Natural killer cell (primary cell): ENCODE measurements around the gene CIAO3. TPM values are rescaled to one million over a fixed set of nuclear protein-coding genes. Genes with fewer than 3 reads are reported as not detected.

ENCODE experiments used
- ATAC-seq, 3 donors: fragments of 150-1000 bp in 2 of 3; fragments of 200-7000 bp in 1 of 3; cut with Tn5 transposase; 1 replicate in 1 of 3; 2 replicates in 2 of 3; pipeline ENCODE4 v1.10.0; 2021; ENCODE audit warnings: mild to moderate bottlenecking in 2 of 3, moderate library complexity in 2 of 3
- DNase-seq, 2 donors: peaks; one replicate each; pipeline versions ENCODE4 v3.0.0 to v3.0.0-alpha.2; 2013 to 2021; ENCODE audit warnings: mixed read lengths in 1 of 2
- H3K27ac ChIP-seq: one replicate; pipeline ENCODE4 v1.5.1; 2013; ENCODE audit warnings: mild to moderate bottlenecking, low read length
- H3K27me3 ChIP-seq: one replicate; pipeline ENCODE4 v1.6.1; 2013; ENCODE audit warnings: low read length; ENCODE audit not compliant: control insufficient read depth, insufficient read depth
- H3K36me3 ChIP-seq: one replicate; pipeline ENCODE4 v1.6.1; 2013; ENCODE audit warnings: low read length; ENCODE audit not compliant: control insufficient read depth, insufficient read depth
- H3K4me1 ChIP-seq: one replicate; pipeline ENCODE4 v1.6.1; 2013; ENCODE audit warnings: low read length; ENCODE audit not compliant: control insufficient read depth, insufficient read depth
- H3K4me3 ChIP-seq: one replicate; pipeline ENCODE4 v1.5.1; 2013; ENCODE audit warnings: low read length
- H3K9me3 ChIP-seq: one replicate; pipeline ENCODE4 v1.6.1; 2013; ENCODE audit warnings: low read length; ENCODE audit not compliant: control insufficient read depth, insufficient read depth
- H3K27ac Mint-ChIP-seq, 2 donors: one replicate each; pipeline ENCODE4 v1.8.0; 2022; ENCODE audit warnings: mild to moderate bottlenecking in 2 of 2, mixed read lengths in 2 of 2, moderate library complexity in 1 of 2
- H3K27me3 Mint-ChIP-seq, 2 donors: one replicate each; pipeline ENCODE4 v1.8.0; 2022; ENCODE audit warnings: low read depth in 2 of 2, mixed read lengths in 2 of 2
- H3K36me3 Mint-ChIP-seq: one replicate; pipeline ENCODE4 v1.8.0; 2022; ENCODE audit warnings: mixed read lengths
- H3K4me1 Mint-ChIP-seq, 2 donors: one replicate each; pipeline ENCODE4 v1.8.0; 2022; ENCODE audit warnings: mixed read lengths in 2 of 2
- H3K4me3 Mint-ChIP-seq: one replicate; pipeline ENCODE4 v1.8.0; 2022; ENCODE audit warnings: mild to moderate bottlenecking, moderate library complexity, mixed read lengths
- H3K9me3 Mint-ChIP-seq, 2 donors: one replicate each; pipeline ENCODE4 v1.8.0; 2022; ENCODE audit warnings: mixed read lengths in 2 of 2
- CTCF ChIP-seq: fragments of 200-600 bp; IDR thresholded peaks from one replicate; pipeline ENCODE4 v1.8.0; 2022; ENCODE audit warnings: antibody characterized with exemption
- WGBS: methylation state at CpG from one replicate; pipeline ENCODE4 v1.1.7; 2013; ENCODE audit warnings: missing lambda C conversion rate; ENCODE audit not compliant: insufficient coverage; 5-methylcytosine and 5-hydroxymethylcytosine counted together
- intact Hi-C: fragments of 100-400 bp; cut with micrococcal nuclease; formaldehyde crosslinking; loops from one replicate; pipeline ENCODE4 v1.14.2; 2022
- total RNA-seq, 4 donors: library from RNA; stranded (reverse); fragments of 120-200 nt in 1 of 4; gene quantifications; one replicate each; pipeline versions ENCODE4 v1.2.3 to v1.2.4, GENCODE V29; 2013 to 2022

Gene CIAO3
- total RNA-seq, 3 donors from 2014 or later (not counting 1 experiment from before 2014, with no cell fraction given) = 36.9 to 39.8 (median 37.5) TPM

- no peaks in the 10 kb centered on the region for H3K36me3 Mint-ChIP-seq
- Histone ChIP-seq H3K4me1 (peaks cover 29% of the 10 kb centered on the region), H3K4me3 (no peak overlapping the region), H3K36me3 (peaks cover 5% of the 10 kb centered on the region), H3K27me3 (no peaks in the 10 kb centered on the region), H3K27ac (no peak overlapping the region), H3K9me3 (no peaks in the 10 kb centered on the region)
- ATAC-seq = no peak
- DNase-seq = peak; percentile 64 to 82
- peak overlapping the region; percentile 65 for H3K4me3 Mint-ChIP-seq
- no peak overlapping the region for H3K27ac Mint-ChIP-seq
- H3K27me3 Mint-ChIP-seq = no peaks in the 10 kb centered on the region
- 70% methylated on average over 58 of the region's 58 CpGs for WGBS
- no peaks in the 10 kb centered on the region for H3K9me3 Mint-ChIP-seq
- peak; percentile 69 for TF ChIP-seq CTCF
- intact Hi-C loops = loop anchor here (2.0 kb wide), 1 partner anchor 75 kb away; no protein-coding TSS in a partner anchor
- peaks cover 0 to 9% of the 10 kb centered on the region in 2 donors for H3K4me1 Mint-ChIP-seq
Observed at GRCh38 chr16:785563-786535, 45.1 kb upstream of the CIAO3 start.

DNA sequence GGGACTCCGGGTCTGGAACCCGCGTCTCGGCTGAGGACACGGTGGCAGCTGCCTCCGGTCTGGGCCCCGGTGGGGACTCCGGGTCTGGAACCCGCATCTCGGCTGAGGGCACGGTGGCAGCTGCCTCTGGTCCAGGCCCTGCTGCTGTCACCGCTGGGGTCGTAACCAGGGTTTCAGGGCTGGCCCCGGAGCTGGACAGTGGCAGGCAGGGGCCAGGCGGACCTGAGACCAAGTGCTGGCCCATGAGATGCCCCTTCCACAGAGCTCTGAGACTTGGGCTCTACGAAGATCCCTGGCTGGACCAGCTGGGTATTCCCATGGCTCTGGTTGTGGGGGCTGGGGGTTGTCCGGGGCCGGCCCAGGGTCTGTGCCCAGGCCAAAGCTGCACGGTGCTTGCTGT is 43.6 kb upstream of the CIAO3 start:
- H3K27me3 ChIP-seq = no peaks in the 10 kb centered on the region
- H3K36me3 ChIP-seq = peaks cover 5% of the 10 kb centered on the region
- Mint-ChIP-seq H3K36me3 (no peaks in the 10 kb centered on the region), H3K4me3 (peak overlapping the region; percentile 47), H3K9me3 (no peaks in the 10 kb centered on the region), H3K27ac (peak overlapping the region in 1 of 2 donors; percentile 41), H3K4me1 (peaks cover 0 to 9% of the 10 kb centered on the region in 2 donors), H3K27me3 (no peaks in the 10 kb centered on the region)
- no peak for TF ChIP-seq CTCF
- ATAC-seq (no peak), DNase-seq (no peak)
- intact Hi-C loops = loop anchor here (2.0 kb wide), 1 partner anchor 74 kb away; no protein-coding TSS in a partner anchor
- H3K27ac ChIP-seq = no peak overlapping the region
- H3K4me1 ChIP-seq = peaks cover 27% of the 10 kb centered on the region
- no peaks in the 10 kb centered on the region for H3K9me3 ChIP-seq
- no peak overlapping the region for H3K4me3 ChIP-seq
- WGBS = 96% methylated on average over 19 of the region's 19 CpGs

GRCh38 chr16:783404-784161 is 42.8 kb upstream of the CIAO3 start:
- Histone ChIP-seq H3K27me3 (no peaks in the 10 kb centered on the region), H3K9me3 (no peaks in the 10 kb centered on the region), H3K4me1 (peaks cover 20% of the 10 kb centered on the region), H3K27ac (no peak overlapping the region), H3K4me3 (no peak overlapping the region), H3K36me3 (peaks cover 5% of the 10 kb centered on the region)
- Mint-ChIP-seq H3K4me3 (no peak overlapping the region), H3K4me1 (peaks cover 0 to 9% of the 10 kb centered on the region in 2 donors), H3K27ac (no peak overlapping the region), H3K9me3 (no peaks in the 10 kb centered on the region), H3K36me3 (no peaks in the 10 kb centered on the region), H3K27me3 (no peaks in the 10 kb centered on the region)
- intact Hi-C loops = loop anchor here (2.0 kb wide), 1 partner anchor 73 kb away; no protein-coding TSS in a partner anchor
- no peak for TF ChIP-seq CTCF
- DNase-seq = no peak
- 78% methylated on average over 17 of the region's 17 CpGs for WGBS
- no peak for ATAC-seq
